Measurements from ENCODE around the gene LRRC59. TPM values are rescaled to one million over a fixed set of nuclear protein-coding genes. Genes with fewer than 3 reads are reported as not detected.

Gene LRRC59
- total and polyA plus RNA-seq, 4 donors, result 43.8 to 117 (median 79.2) TPM

DNA sequence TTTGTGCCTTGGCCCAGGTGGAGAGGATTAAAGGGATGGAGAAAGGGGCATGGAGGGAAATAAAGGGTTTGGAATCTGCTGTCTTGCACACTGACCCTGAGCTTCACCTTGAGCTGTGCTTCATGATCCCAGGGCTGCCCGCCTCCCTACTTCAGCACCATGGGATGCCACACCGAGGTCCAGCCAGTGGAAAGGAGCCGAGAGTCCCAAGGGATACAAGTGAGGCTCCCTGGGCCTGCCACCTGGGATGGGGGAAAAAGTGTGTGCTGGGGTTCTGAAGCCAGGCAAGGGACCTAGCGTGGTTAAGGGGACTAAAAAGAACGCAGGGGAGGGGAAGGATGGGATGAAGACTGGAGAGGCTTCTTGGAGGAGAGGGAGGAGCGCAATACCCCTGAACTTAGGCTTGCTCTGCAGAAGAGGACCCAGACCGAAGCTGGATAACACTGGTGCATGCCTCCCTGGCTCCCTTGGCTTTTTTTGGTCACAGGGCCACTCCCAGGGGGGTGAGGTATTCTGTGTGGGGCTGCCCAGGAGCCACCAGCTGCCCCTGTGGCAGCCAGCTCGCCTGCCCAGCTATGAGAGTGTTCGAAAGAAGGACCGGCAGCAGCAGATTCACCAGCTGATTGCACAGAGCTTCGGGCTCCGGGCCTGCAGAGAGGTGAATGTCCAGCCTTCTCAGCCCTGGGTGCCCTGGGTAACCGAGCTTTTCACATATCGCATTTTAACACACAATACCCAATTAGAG lies 31.5 kb downstream of the LRRC59 start:
- no peaks in the 10 kb centered on the region for H3K27me3 ChIP-seq (ENCODE audit: control insufficient read depth in 3 of 3, insufficient read depth in 3 of 3, low read length in 2 of 3)
- whole genome bisulfite sequencing, 2 donors, result 90 to 96% methylated on average over 14 of the region's 14 CpGs
- H3K4me1 ChIP-seq (ENCODE audit: control insufficient read depth in 5 of 5, insufficient read depth in 5 of 5, low read length in 5 of 5), result peaks cover 0 to 10% (median 0%) of the 10 kb centered on the region in 5 donors
- DNase-seq (no peak), ATAC-seq (ENCODE audit: insufficient read depth, low FRiP score) (no peak)
- no peak for TF ChIP-seq CTCF (IDR thresholded peaks at IDR 0.05; ENCODE audit: control extremely low read depth, extremely low read depth)
- peaks cover 19 to 43% (median 28%) of the 10 kb centered on the region in 4 donors for H3K36me3 ChIP-seq (ENCODE audit: control insufficient read depth in 4 of 4, insufficient read depth in 4 of 4, low read length in 4 of 4)
- H3K9me3 ChIP-seq (ENCODE audit: control insufficient read depth in 4 of 4, insufficient read depth in 3 of 4, low read length in 3 of 4), result no peaks in the 10 kb centered on the region
- no peak overlapping the region for H3K9ac ChIP-seq (ENCODE audit: insufficient read depth in 1 of 2, low read length in 2 of 2)
- no peak overlapping the region for H3K27ac ChIP-seq (ENCODE audit: low read depth in 1 of 2, low read length in 1 of 2)
- H3K4me3 ChIP-seq, result no peak overlapping the region

- Histone ChIP-seq H3K9ac (ENCODE audit: insufficient read depth in 1 of 2, low read length in 2 of 2) (no peak overlapping the region), H3K36me3 (ENCODE audit: control insufficient read depth in 4 of 4, insufficient read depth in 4 of 4, low read length in 4 of 4) (peaks cover 14 to 41% (median 25%) of the 10 kb centered on the region in 4 donors), H3K27ac (ENCODE audit: low read depth in 1 of 2, low read length in 1 of 2) (no peak overlapping the region), H3K27me3 (ENCODE audit: control insufficient read depth in 3 of 3, insufficient read depth in 3 of 3, low read length in 2 of 3) (no peaks in the 10 kb centered on the region), H3K9me3 (ENCODE audit: control insufficient read depth in 4 of 4, insufficient read depth in 3 of 4, low read length in 3 of 4) (no peaks in the 10 kb centered on the region), H3K4me1 (ENCODE audit: control insufficient read depth in 5 of 5, insufficient read depth in 5 of 5, low read length in 5 of 5) (peaks cover 0 to 10% (median 0%) of the 10 kb centered on the region in 5 donors), H3K4me3 (no peak overlapping the region)
- 79 to 80% methylated on average over 2 of the region's 2 CpGs for WGBS, 2 donors
- ATAC-seq (ENCODE audit: insufficient read depth, low FRiP score) (no peak), DNase-seq (no peak)
- TF ChIP-seq CTCF (IDR thresholded peaks at IDR 0.05; ENCODE audit: control extremely low read depth, extremely low read depth), result no peak
Observed at GRCh38 chr17:50365165-50365564, 32.2 kb downstream of the LRRC59 start.

GRCh38 chr17:50364715-50365114 lies 32.6 kb downstream of the LRRC59 start:
- no peak overlapping the region for H3K27ac ChIP-seq (ENCODE audit: low read depth in 1 of 2, low read length in 1 of 2)
- H3K27me3 ChIP-seq (ENCODE audit: control insufficient read depth in 3 of 3, insufficient read depth in 3 of 3, low read length in 2 of 3), result no peaks in the 10 kb centered on the region
- TF ChIP-seq CTCF (IDR thresholded peaks at IDR 0.05; ENCODE audit: control extremely low read depth, extremely low read depth), result no peak
- no peak overlapping the region for H3K9ac ChIP-seq (ENCODE audit: insufficient read depth in 1 of 2, low read length in 2 of 2)
- H3K4me1 ChIP-seq (ENCODE audit: control insufficient read depth in 5 of 5, insufficient read depth in 5 of 5, low read length in 5 of 5), result peaks cover 0 to 10% (median 0%) of the 10 kb centered on the region in 5 donors
- ATAC-seq (ENCODE audit: insufficient read depth, low FRiP score), result no peak
- no peak overlapping the region for H3K4me3 ChIP-seq
- WGBS, 2 donors, result 85 to 93% methylated on average over 9 of the region's 9 CpGs
- DNase-seq, result no peak
- no peaks in the 10 kb centered on the region for H3K9me3 ChIP-seq (ENCODE audit: control insufficient read depth in 4 of 4, insufficient read depth in 3 of 4, low read length in 3 of 4)
- peaks cover 10 to 41% (median 22%) of the 10 kb centered on the region in 4 donors for H3K36me3 ChIP-seq (ENCODE audit: control insufficient read depth in 4 of 4, insufficient read depth in 4 of 4, low read length in 4 of 4)
